GM10248 (cell line): ENCODE data around the gene MPP3.
A peak's percentile ranks its signal among the peaks of the same experiment; 100 is the strongest.
"Not testable (repeated sequence)": the region's sequence is repeated elsewhere in the genome, so short reads cannot be mapped to it uniquely, and the experiment has no call there.

Experiments
- CTCF ChIA-PET: fragments of 300-600 bp; sonication (Branson Sonifier 250); formaldehyde crosslinking; extraction: SDS; loops from one replicate; lab custom pipeline; 2021; ENCODE audit warnings: antibody characterized with exemption; lab: Yijun Ruan, JAX
- POLR2A ChIA-PET: fragments of 350-650 bp; sonication (Branson Sonifier 250); formaldehyde crosslinking; extraction: SDS; loops from one replicate; lab custom pipeline; 2020; ENCODE audit warnings: antibody characterized with exemption; lab: Yijun Ruan, JAX
- DNase-seq: peaks from one replicate; pipeline ENCODE4 v3.0.0; 2012; ENCODE audit errors: extremely low spot score
- TF ChIP-seq, protein P1 (sequence below): IDR thresholded peaks from 2 replicates; pipeline ENCODE4 v1.5.1; 2012; ENCODE audit warnings: mild to moderate bottlenecking, low read depth; ENCODE audit errors: extremely low read depth, missing control alignments, control extremely low read depth

The MPP3 gene

DNA sequence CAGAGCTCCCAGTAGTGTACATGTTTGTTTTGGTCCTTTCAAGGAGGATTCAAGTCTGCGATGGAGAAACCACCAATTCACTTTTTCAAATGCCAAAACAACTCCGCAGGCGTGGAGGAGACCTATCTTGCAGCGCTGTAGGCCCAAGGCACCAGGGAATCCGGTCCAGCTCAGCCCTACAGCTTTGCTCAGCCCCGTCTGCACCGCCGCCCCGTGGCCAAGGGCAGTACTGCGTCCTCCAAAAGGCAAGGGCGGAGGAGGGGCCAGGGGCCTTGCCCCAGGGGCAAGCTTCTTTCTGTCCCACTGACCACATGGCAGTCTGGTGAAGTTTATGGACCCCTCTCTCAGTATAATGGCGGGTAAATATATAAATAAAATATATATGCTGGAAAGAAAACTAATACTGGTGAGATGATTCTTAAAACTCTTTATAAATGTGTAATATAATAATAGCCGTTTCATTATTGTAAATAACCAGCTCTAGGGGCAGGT, 13.3 kb upstream of the MPP3 start:
- ChIA-PET POLR2A (interaction anchor here (0.6 kb wide), 1 partner anchor 1309 kb away, joined by 3 read pairs; no protein-coding TSS in a partner anchor), CTCF (interaction anchor here (0.6 to 5.2 kb wide), 35 partner anchors 10 to 1986 kb away, joined by 3 to 46 read pairs (median 4); partner anchors contain the start of gene DUSP3)
- TF ChIP-seq, protein P1, sequence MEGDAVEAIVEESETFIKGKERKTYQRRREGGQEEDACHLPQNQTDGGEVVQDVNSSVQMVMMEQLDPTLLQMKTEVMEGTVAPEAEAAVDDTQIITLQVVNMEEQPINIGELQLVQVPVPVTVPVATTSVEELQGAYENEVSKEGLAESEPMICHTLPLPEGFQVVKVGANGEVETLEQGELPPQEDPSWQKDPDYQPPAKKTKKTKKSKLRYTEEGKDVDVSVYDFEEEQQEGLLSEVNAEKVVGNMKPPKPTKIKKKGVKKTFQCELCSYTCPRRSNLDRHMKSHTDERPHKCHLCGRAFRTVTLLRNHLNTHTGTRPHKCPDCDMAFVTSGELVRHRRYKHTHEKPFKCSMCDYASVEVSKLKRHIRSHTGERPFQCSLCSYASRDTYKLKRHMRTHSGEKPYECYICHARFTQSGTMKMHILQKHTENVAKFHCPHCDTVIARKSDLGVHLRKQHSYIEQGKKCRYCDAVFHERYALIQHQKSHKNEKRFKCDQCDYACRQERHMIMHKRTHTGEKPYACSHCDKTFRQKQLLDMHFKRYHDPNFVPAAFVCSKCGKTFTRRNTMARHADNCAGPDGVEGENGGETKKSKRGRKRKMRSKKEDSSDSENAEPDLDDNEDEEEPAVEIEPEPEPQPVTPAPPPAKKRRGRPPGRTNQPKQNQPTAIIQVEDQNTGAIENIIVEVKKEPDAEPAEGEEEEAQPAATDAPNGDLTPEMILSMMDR, result peak; percentile 97
- DNase-seq, result peak; percentile 89

DNA sequence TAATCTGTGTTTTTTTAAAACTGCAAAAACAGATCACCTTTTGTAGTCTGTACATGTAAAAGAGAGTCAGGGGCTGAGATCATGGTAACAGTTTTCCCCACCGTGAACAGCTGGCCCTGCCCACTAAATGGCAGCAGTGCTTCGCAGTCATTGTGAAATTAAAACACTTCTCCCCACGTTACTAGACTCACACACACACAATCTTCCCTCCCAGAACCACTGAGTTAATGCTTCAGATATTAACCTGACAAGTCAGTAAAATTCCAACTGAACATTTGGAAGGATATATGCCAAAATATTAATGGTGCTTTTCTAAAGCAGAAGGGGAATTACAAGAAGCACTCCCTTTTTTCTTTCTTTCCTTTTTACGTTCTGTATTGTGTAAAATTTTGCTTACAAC, 12.8 kb upstream of the MPP3 start:
- ChIA-PET POLR2A (no interaction called here), CTCF (interaction anchor here (0.6 to 5.2 kb wide), 31 partner anchors 10 to 1986 kb away, joined by 3 to 46 read pairs (median 4); partner anchors contain the start of gene DUSP3)
- TF ChIP-seq, protein P1, result no peak
- DNase-seq, result no peak

GRCh38 chr17:43844241-43844640, 11.3 kb upstream of the MPP3 start:
- TF ChIP-seq, protein P1, result no peak
- POLR2A ChIA-PET, result no interaction called here
- CTCF ChIA-PET, result interaction anchor here (0.6 to 5.2 kb wide), 6 partner anchors 12 to 267 kb away, joined by 3 to 46 read pairs (median 11); no protein-coding TSS in a partner anchor
- no peak for DNase-seq

- POLR2A ChIA-PET, result no interaction called here
Observed at GRCh38 chr17:43842975-43843325, 10.0 kb upstream of the MPP3 start.

DNA sequence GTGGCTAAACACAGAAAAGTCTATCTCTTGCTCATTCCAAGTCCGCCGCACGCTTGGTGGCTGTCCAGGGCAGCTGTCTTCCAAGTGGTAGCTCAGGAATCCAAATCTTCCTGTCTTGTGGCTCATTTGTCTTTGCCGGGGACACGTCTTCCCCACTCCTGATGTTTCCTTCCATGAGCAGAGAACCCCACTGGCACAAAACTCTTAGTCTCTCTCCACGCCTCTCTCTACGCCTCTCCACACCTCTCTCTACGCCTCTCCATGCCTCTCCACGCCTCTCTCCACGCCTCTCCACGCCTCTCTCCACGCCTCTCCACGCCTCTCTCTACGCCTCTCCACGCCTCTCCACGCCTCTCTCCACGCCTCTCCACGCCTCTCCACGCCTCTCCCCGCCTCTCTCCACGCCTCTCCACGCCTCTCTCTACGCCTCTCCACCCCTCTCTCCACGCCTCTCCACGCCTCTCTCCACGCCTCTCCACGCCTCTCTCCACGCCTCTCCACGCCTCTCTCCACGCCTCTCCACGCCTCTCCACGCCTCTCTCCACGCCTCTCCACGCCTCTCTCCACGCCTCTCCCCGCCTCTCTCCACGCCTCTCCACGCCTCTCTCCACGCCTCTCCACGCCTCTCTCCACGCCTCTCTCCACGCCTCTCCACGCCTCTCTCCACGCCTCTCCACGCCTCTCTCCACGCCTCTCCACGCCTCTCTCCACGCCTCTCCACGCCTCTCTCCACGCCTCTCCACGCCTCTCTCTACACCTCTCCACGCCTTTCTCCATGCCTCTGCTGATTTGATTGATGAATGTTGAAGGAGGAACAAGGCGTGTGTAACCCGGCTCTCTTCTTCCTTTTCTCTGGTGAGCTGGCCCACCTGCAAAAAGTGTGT, 9.4 kb upstream of the MPP3 start:
- DNase-seq, POLR2A ChIA-PET: not testable (repeated sequence)
- CTCF ChIA-PET, result interaction anchor here (1.3 to 1.6 kb wide), 2 partner anchors 38 to 101 kb away, joined by 3 read pairs; no protein-coding TSS in a partner anchor

More at GRCh38 chr17:43842975-43843325, 10.0 kb upstream of the MPP3 start:
- DNase-seq, result no peak
- TF ChIP-seq, protein P1, result no peak
- CTCF ChIA-PET, result no interaction called here

- DNase-seq, result no peak
- CTCF ChIA-PET, result interaction anchor here (1.1 to 1.6 kb wide), 3 partner anchors 11 to 102 kb away, joined by 3 read pairs; no protein-coding TSS in a partner anchor
- TF ChIP-seq, protein P1, result no peak
- POLR2A ChIA-PET, result no interaction called here
Observed at GRCh38 chr17:43841282-43841681, 8.3 kb upstream of the MPP3 start.
